Adrenal gland (tissue), 12 donors: Measurements from ENCODE around the gene TRIAP1. TPM values are rescaled to one million over a fixed set of nuclear protein-coding genes. Genes with fewer than 3 reads are reported as not detected.
A peak's percentile ranks its signal among the peaks of the same experiment; 100 is the strongest.

Experiments
- DNase-seq, 7 donors: peaks; one replicate each; pipeline ENCODE4 v3.0.0-alpha.2; 2019 to 2020
- H3K27ac ChIP-seq, 5 donors: fragments of 200-600 bp; sonication (generic) in 4 of 5; 1 replicate in 3 of 5; 2 replicates in 2 of 5; pipeline versions ENCODE4 v1.5.1 to v1.8.0; 2016 to 2020; ENCODE audit warnings: mild to moderate bottlenecking in 1 of 5
- H3K27me3 ChIP-seq: fragments of 200-600 bp; 2 replicates; pipeline ENCODE4 v1.8.0; 2021
- H3K36me3 ChIP-seq, 2 donors: fragments of 200-600 bp; replicated peaks in 1 of 2; 1 replicate in 1 of 2; 2 replicates in 1 of 2; pipeline versions ENCODE4 v1.5.1 to v1.8.0; 2018 to 2022
- H3K4me1 ChIP-seq, 2 donors: fragments of 200-600 bp; replicated peaks in 1 of 2; 1 replicate in 1 of 2; 2 replicates in 1 of 2; pipeline versions ENCODE4 v1.5.1 to v1.8.0; 2018 to 2021
- H3K4me3 ChIP-seq, 4 donors: fragments of 200-600 bp; sonication (generic) in 3 of 4; one replicate each; pipeline ENCODE4 v1.5.1; 2016 to 2018
- H3K9me3 ChIP-seq, 3 donors: fragments of 200-600 bp; sonication (generic) in 1 of 3; replicated peaks in 1 of 3; 1 replicate in 2 of 3; 2 replicates in 1 of 3; pipeline versions ENCODE4 v1.5.1 to v1.8.0; 2016 to 2021
- POLR2A ChIP-seq, 2 donors: fragments of 450-650 bp; IDR thresholded peaks; one replicate each; pipeline ENCODE4 v1.6.1; 2017; ENCODE audit warnings: antibody characterized with exemption in 2 of 2, mild to moderate bottlenecking in 2 of 2, moderate library complexity in 1 of 2
- WGBS, 4 donors: extraction: QIAGEN DNeasy Blood & Tissue Kit in 2 of 4; methylation state at CpG; one replicate each; pipeline versions ENCODE4 v1.1.5 to v1.1.7; 2013 to 2017; 5-methylcytosine and 5-hydroxymethylcytosine counted together
- intact Hi-C, 2 donors: fragments of 100-400 bp; cut with DNase I; formaldehyde crosslinking; loops; one replicate each; pipeline versions ENCODE4 v1.14.1 to v1.15.0; 2022 to 2023
- polyA plus RNA-seq, 3 donors: library from polyadenylated mRNA; stranded (reverse); fragments of 200-250 nt in 2 of 3; fragments of 350-450 nt in 1 of 3; fragmentation: Illumina TruSeq in 1 of 3; extraction: RNeasy Lipid Tissue Mini Kit (QIAGEN cat#74804) in 1 of 3; gene quantifications; one replicate each; pipeline ENCODE4 v1.2.3, GENCODE V29; 2013 to 2014
- total RNA-seq, 9 donors: library from RNA; depleted of rRNA in 4 of 9; stranded (reverse); fragments of >200 nt in 4 of 9; fragments of 120-200 nt in 1 of 9; fragmentation: NEBNext Ultra II Directional in 1 of 9; extraction: Animal tissue kit (Norgen Biotek cat#: 25700) in 1 of 9; gene quantifications; one replicate each; pipeline versions ENCODE4 v1.1.0 to v1.2.4, GENCODE V29; 2013 to 2023
- TF ChIP-seq, protein P1 (sequence below), 6 experiments: fragments of 450-650 bp in 4 of 6; fragments of 200-600 bp in 2 of 6; sonication (generic) in 1 of 6; IDR thresholded peaks; 1 replicate in 5 of 6; 2 replicates in 1 of 6; pipeline versions ENCODE4 v1.5.1 to v1.8.0; 2016 to 2021; ENCODE audit warnings: antibody characterized with exemption in 6 of 6, mild to moderate bottlenecking in 2 of 6, moderate library complexity in 1 of 6
- donor health status: healthy with polysubstance abuse.
- donor health status: Bipolar disorder and iron deficiency.
- donor health status: DM: yes; HTN: yes; CAD: no.
- donor health status: DM: no; HTN: no; CAD: no.
- donor health status: DM: no; HTN: no; CAD: no.
- donor health status: DM: yes; HTN: yes; CAD: no.

TRIAP1 gene
- total and polyA plus RNA-seq, 12 donors: 8.2 to 53.5 (median 19.9) TPM

DNA sequence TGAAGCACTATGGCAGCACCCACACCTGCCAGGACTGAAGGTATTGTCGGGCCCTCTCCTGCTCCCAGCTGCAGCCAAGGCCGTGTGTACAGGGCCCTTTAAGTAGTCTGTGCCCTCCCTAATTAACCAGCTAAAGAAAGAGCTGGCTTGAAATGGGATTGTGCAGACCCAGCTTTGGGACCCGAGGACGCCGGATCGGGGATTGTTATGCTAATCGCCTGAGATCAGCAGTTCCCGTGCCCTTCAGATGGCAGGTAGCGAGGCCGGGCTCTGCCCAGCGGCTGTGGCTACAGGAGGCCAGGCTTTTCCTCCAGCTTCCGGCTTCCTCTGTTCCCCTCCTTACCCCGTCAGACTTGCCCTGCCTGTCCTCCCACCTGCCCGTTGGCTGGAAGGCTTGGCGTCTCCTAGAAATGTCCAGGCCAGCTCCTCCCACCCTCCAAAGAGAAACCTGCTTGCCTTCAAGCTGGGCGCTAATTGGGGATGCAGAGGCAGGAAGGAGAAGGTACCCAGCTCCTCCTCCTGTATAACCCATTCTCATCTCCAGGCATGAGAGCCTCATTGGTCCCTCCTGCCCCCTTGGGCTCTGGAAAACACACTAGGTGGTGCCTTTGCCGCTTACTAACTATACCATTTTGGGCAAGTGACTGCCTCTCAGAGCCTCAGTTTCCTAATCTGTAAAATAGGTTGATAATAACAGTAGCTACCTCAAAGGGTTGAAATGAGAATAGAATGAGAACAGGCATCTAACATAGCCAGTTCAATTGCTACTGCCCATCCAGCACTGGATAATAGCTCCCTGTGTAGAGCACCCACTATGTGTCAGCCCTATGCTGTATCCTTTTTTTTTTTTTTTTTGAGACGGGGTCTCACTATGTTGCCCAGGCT is 51.5 kb downstream of the TRIAP1 start:
- WGBS, 4 donors: 25 to 57% (median 28%) methylated on average over 2 to 18 of the region's 18 CpGs
- peak in 4 of 7 donors; percentile 18 to 28 (median 24) for DNase-seq
- H3K27me3 ChIP-seq: no peaks in the 10 kb centered on the region

More for the DNA sequence above, 51.5 kb downstream of the TRIAP1 start:
- intact Hi-C loops: no loop called here
- Histone ChIP-seq H3K36me3 (no peaks in the 10 kb centered on the region), H3K27ac (no peak overlapping the region), H3K4me3 (no peak overlapping the region), H3K9me3 (no peaks in the 10 kb centered on the region), H3K4me1 (no peaks in the 10 kb centered on the region)
- no peak for TF ChIP-seq POLR2A (IDR thresholded peaks at IDR 0.05)
- TF ChIP-seq, protein P1, sequence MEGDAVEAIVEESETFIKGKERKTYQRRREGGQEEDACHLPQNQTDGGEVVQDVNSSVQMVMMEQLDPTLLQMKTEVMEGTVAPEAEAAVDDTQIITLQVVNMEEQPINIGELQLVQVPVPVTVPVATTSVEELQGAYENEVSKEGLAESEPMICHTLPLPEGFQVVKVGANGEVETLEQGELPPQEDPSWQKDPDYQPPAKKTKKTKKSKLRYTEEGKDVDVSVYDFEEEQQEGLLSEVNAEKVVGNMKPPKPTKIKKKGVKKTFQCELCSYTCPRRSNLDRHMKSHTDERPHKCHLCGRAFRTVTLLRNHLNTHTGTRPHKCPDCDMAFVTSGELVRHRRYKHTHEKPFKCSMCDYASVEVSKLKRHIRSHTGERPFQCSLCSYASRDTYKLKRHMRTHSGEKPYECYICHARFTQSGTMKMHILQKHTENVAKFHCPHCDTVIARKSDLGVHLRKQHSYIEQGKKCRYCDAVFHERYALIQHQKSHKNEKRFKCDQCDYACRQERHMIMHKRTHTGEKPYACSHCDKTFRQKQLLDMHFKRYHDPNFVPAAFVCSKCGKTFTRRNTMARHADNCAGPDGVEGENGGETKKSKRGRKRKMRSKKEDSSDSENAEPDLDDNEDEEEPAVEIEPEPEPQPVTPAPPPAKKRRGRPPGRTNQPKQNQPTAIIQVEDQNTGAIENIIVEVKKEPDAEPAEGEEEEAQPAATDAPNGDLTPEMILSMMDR (IDR thresholded peaks at IDR 0.05): no peak

Other genes with a start within 250 kb of the TRIAP1 start
- gene RPLP0, start 245.3 kb downstream of the TRIAP1 start, total RNA-seq: 1,000 to 10,000 TPM; 1,495 to 3,084 (median 1,836) TPM
- gene RPLP0, start 245.3 kb downstream of the TRIAP1 start, polyA plus RNA-seq: 1,000 to 10,000 TPM; 1,257 to 2,060 (median 2,032) TPM
- 100 to 1,000 TPM in 4 of 9 donors, 10 to 100 TPM in 5; 12.5 to 156 (median 66.5) TPM for gene PXN, start 180.7 kb downstream of the TRIAP1 start, total RNA-seq
- 100 to 1,000 TPM in 2 of 3 donors, 10 to 100 TPM in 1; 79.9 to 142 (median 123) TPM for gene PXN, start 180.7 kb downstream of the TRIAP1 start, polyA plus RNA-seq
- 1,000 to 10,000 TPM in 5 of 9 donors, under 1 TPM in 4; under 0.01 to 8,354 (median 4,817) TPM for gene RNU4-2, start 154.5 kb downstream of the TRIAP1 start, total RNA-seq
- not detected for gene RNU4-2, start 154.5 kb downstream of the TRIAP1 start, polyA plus RNA-seq
- gene RNU4-1, start 153.1 kb downstream of the TRIAP1 start, total RNA-seq: 1,000 to 10,000 TPM in 5 of 9 donors, under 1 TPM in 3, not detected in 1; under 0.01 to 4,330 (median 1,627) TPM
- not detected for gene RNU4-1, start 153.1 kb downstream of the TRIAP1 start, polyA plus RNA-seq
- 10 to 100 TPM in 2 of 9 donors, 1 to 10 TPM in 7; 1.9 to 16.8 (median 7.4) TPM for gene SIRT4, start 144.1 kb downstream of the TRIAP1 start, total RNA-seq
- gene SIRT4, start 144.1 kb downstream of the TRIAP1 start, polyA plus RNA-seq: 1 to 10 TPM; 2.9 to 5.1 (median 3.6) TPM
- 10 to 100 TPM in 1 of 9 donors, 1 to 10 TPM in 7, not detected in 1; 1.3 to 17.2 (median 4.9) TPM for gene PLA2G1B, start 118.6 kb downstream of the TRIAP1 start, total RNA-seq
- 10 to 100 TPM in 1 of 3 donors, 1 to 10 TPM in 2; 4.0 to 18.7 (median 4.9) TPM for gene PLA2G1B, start 118.6 kb downstream of the TRIAP1 start, polyA plus RNA-seq
- 10 to 100 TPM in 3 of 9 donors, 1 to 10 TPM in 5, under 1 TPM in 1; 0.87 to 24.2 (median 6.9) TPM for gene MSI1, start 77.2 kb downstream of the TRIAP1 start, total RNA-seq
- 1 to 10 TPM in 2 of 3 donors, under 1 TPM in 1; 0.88 to 8.8 (median 6.6) TPM for gene MSI1, start 77.2 kb downstream of the TRIAP1 start, polyA plus RNA-seq
- gene COX6A1, start 8.3 kb downstream of the TRIAP1 start, total RNA-seq: 1,000 to 10,000 TPM in 1 of 9 donors, 100 to 1,000 TPM in 8; 378 to 1,017 (median 716) TPM
- 1,000 to 10,000 TPM in 1 of 3 donors, 100 to 1,000 TPM in 2; 504 to 1,577 (median 661) TPM for gene COX6A1, start 8.3 kb downstream of the TRIAP1 start, polyA plus RNA-seq
- 10 to 100 TPM; 21.9 to 43.6 (median 32.4) TPM for gene GATC, start 60 bp upstream of the TRIAP1 start, total RNA-seq
- gene GATC, start 60 bp upstream of the TRIAP1 start, polyA plus RNA-seq: 10 to 100 TPM in 1 of 3 donors, 1 to 10 TPM in 2; 9.0 to 29.8 (median 9.3) TPM
- 100 to 1,000 TPM in 6 of 9 donors, 10 to 100 TPM in 3; 55.5 to 206 (median 179) TPM for gene SRSF9, start 23.4 kb upstream of the TRIAP1 start, total RNA-seq
- gene SRSF9, start 23.4 kb upstream of the TRIAP1 start, polyA plus RNA-seq: 100 to 1,000 TPM in 1 of 3 donors, 10 to 100 TPM in 2; 62.5 to 123 (median 75.4) TPM
- 100 to 1,000 TPM; 168 to 463 (median 304) TPM for gene DYNLL1, start 49.7 kb upstream of the TRIAP1 start, total RNA-seq
- 100 to 1,000 TPM; 301 to 378 (median 335) TPM for gene DYNLL1, start 49.7 kb upstream of the TRIAP1 start, polyA plus RNA-seq
- gene COQ5, start 82.8 kb upstream of the TRIAP1 start, total RNA-seq: 10 to 100 TPM; 24.9 to 74.4 (median 34.9) TPM
- gene COQ5, start 82.8 kb upstream of the TRIAP1 start, polyA plus RNA-seq: 10 to 100 TPM; 31.9 to 46.6 (median 34.2) TPM
- 100 to 1,000 TPM in 8 of 9 donors, 10 to 100 TPM in 1; 99.9 to 366 (median 237) TPM for gene RNF10, start 88.0 kb upstream of the TRIAP1 start, total RNA-seq
- gene RNF10, start 88.0 kb upstream of the TRIAP1 start, polyA plus RNA-seq: 100 to 1,000 TPM; 194 to 741 (median 572) TPM
- gene POP5, start 135.0 kb upstream of the TRIAP1 start, total RNA-seq: 10 to 100 TPM; 31.4 to 92.4 (median 65.0) TPM
- 100 to 1,000 TPM in 2 of 3 donors, 10 to 100 TPM in 1; 69.0 to 158 (median 116) TPM for gene POP5, start 135.0 kb upstream of the TRIAP1 start, polyA plus RNA-seq
- gene CABP1, start 194.2 kb upstream of the TRIAP1 start, total RNA-seq: 1 to 10 TPM in 7 of 9 donors, under 1 TPM in 1, not detected in 1; 0.42 to 3.9 (median 2.1) TPM
- gene CABP1, start 194.2 kb upstream of the TRIAP1 start, polyA plus RNA-seq: 1 to 10 TPM; 2.3 to 5.1 (median 2.9) TPM
- gene MLEC, start 240.8 kb upstream of the TRIAP1 start, total RNA-seq: 100 to 1,000 TPM; 210 to 555 (median 285) TPM
- gene MLEC, start 240.8 kb upstream of the TRIAP1 start, polyA plus RNA-seq: 100 to 1,000 TPM in 1 of 3 donors, 10 to 100 TPM in 2; 68.3 to 286 (median 90.0) TPM